Activated CD4-positive, alpha-beta T cell treated with anti-CD3 and anti-CD28 coated beads, Interleukin-2, amount 50 U/mL, for 1 hour (primary cell): ENCODE results near the gene NCOA6.
"Not testable (repeated sequence)": the region's sequence is repeated elsewhere in the genome, so short reads cannot be mapped to it uniquely, and the experiment has no call there.

Source experiments
- DNase-seq: peaks from one replicate; pipeline ENCODE4 v3.0.0-alpha.2; 2020

Gene NCOA6

DNA sequence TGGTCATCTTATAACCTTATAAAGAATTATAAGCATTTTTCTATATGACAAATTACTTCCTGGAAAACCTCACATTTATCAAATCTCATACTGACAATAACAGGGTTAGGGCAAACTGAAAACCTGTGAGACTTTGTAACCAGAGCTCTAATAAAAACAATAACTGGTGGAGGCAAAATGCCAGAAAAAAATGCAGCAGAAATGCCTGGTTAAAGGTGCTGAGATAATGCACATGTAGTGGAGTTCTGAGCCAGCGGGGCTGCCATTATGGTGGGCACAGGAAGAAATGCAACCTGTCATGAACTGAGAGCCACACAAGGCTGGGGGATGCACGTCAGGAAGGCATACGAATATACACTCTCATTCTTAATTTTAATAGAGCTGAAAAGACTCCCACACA lies 53.0 kb downstream of the NCOA6 start:
- no peak for DNase-seq

DNA sequence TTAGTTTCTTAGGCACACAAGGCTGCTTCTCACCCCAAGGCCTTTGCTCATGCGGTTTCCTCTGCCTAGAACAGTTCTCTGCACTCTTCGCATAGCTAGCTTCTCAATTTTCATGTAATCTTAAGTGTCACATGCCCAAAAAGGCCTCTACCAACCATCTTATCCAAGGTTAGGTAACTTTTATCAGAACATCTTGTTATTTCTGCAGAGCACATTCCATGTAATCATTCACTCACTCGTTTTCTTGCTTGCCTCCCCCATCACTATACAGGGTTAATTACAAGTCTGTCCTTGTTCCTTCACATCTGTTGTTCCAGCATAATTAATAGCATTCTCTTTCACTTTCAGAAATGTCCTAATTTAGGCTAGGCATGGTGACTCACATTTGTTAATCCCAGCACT lies 53.8 kb downstream of the NCOA6 start:
- DNase-seq = no peak

DNA sequence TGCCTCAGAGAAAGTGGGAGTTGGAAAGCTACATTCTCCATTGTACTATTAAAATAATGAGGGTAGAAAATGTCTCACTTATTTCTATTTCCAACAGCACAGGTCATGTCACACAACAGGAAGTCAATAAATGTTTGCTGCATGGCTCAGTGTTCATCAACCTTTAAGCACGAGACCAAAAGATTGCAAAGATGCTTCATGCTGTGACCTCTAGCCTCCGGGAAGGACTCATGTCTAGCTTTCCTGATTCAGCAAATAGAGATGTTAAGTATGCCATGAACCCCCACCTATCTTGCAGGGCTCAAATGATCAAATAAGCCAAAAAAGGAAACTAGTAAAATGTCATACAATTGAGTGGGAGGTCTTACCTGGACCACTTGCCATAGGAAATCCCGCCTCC lies 57.4 kb downstream of the NCOA6 start:
- no peak for DNase-seq

GRCh38 chr20:34762031-34762555 lies 63.4 kb downstream of the NCOA6 start:
- no peak for DNase-seq

GRCh38 chr20:34755367-34755766 lies 70.1 kb downstream of the NCOA6 start:
- DNase-seq = no peak

DNA sequence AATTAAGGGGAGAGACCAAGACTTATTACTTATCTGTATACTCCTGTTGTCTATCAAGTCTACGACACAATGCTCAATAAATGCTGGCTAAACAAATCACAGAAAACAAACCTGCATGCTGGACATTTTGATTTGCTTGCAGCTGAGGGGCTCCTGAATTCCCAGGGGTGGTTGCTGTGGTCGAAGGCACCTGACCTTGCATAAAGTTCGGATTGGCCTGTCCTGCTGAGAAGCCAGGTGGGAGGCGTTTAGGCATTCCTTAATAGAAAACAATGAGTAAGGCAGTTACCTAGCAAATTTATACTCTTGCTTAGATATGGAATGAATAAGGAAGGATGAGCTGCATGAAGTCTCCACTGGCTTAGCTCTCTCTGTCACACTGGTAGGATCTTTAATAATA lies 70.8 kb downstream of the NCOA6 start:
- DNase-seq = no peak

DNA sequence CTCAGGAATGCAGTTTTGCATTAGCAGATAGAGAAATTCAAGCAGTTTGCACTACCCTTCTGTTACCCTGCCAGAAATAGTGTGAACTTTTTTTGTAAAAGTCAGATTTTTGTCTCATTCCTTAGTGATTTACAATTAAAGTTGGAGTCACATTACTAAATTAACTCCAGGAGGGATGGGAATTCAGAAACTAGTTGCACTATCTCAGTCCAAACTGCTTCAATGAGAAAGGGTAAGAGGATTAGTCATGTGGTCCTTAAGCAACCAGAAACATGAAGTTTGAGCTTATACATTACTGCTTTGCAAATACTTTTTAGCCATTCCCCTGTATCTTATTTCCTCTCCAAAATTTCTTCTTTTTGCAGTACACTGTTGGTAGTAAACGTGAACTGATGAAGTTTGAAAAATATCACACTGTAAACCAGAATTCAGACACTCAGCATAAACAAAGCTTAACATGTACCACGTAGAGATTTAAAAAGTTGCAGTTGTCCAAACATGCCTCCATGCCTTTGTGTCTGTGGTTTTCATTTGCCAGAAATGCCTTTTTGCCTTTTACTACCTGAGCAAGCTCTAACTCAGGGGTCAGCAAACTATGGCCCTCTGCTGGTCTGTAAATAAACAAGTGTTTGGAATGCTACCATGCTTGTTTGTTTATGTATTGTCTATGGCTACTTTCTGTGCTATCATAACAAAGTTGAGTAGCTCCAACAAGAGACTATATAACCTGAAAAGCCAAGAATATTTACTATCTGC lies 71.6 kb downstream of the NCOA6 start:
- no peak for DNase-seq

DNA sequence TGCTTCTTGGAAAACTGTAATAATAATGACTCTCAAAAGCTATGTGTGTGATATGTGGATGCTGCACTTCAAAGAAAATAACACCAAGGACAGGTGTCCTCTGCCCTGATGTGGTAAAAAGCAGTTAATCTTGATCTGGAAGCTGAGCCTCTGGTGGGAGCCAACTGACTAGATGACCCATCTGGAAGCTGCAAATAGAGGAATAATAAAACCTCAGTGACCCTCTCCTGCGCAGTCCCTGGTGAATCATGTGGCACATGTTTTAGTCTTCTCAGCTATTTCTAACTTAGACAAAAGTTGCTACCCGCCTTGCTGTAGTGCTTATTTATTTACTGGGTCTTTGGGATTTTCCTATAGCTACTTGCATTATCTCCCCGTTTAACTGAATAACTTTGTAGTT lies 74.0 kb downstream of the NCOA6 start:
- DNase-seq = no peak

DNA sequence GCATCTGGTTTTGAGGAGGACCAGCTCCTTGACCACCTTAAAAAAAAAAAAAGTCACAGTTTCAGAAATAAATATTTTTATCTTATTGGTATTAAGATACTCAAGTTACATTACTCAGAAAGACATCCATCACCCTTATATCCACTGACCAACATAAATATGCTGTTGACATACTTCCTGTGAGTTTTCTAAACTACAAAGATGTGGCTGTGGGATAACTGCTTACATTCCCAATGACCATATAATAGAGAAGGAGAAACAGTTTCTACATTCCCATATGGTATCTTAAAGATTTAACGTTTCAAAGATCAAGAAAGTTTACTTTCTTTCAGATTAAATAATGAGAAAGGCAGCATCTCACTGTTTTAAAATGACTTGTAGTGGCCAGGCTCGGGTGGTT lies 75.0 kb downstream of the NCOA6 start:
- DNase-seq = no peak

DNA sequence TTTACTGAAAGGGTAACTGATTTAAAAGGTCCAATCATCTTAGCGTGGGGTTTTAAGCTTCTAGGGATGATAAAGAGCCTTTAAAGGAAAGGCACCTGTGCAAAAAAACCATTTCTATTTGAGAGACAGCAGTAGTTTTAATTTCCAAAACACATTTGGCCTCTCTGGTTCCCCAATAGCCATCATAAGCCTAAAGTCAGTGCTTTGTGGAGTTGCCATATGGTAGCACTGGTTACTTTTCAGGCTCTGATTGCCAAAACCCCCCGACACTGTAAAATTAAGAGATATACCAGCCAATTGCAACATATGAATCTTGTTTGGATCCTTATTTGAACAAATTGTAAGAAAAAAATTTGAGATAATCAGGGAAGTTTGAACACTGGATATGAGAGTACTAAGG lies 76.7 kb downstream of the NCOA6 start:
- no peak for DNase-seq

- no peak for DNase-seq
These were observed 78.0 kb downstream of the NCOA6 start for GRCh38 chr20:34747479-34747878.

DNA sequence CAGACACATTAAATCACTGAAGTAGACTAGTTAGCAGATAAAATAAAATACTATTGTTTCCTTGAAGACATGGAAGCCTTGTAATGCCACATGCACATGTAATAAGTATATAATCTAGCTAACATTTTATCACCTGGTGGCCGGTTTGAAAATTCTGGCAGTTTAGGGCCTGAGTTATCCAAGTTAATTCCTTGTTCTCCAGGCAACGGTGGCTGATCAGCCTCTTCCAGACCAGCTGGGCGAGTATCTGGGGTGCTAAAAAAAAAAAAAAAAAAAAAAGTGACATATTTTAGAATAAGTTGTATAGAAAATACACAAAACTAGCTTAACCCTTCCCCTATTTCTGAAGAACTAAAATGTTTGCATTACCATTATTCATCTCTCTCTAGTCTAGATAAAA lies 78.8 kb downstream of the NCOA6 start:
- no peak for DNase-seq

GRCh38 chr20:34744847-34745246 lies 80.6 kb downstream of the NCOA6 start:
- no peak for DNase-seq

DNA sequence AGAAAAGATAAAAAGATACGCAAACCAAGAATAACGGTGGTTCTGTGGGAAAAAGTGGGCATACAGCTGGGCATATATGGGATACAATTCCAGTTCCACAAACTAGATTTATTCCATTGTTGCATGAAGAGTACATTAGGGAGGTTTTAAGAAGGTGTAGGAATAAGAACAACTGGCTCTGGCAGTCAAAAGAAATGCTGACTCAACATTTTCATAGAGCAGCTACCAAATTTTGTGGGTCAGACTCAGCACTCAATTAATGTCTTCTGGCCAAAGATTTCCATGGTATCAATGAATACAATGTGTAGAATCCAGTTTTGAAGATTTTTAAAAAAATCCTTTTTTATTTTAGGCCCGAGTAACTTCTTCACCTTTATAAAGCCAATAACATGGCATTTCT lies 81.1 kb downstream of the NCOA6 start:
- DNase-seq = no peak

DNA sequence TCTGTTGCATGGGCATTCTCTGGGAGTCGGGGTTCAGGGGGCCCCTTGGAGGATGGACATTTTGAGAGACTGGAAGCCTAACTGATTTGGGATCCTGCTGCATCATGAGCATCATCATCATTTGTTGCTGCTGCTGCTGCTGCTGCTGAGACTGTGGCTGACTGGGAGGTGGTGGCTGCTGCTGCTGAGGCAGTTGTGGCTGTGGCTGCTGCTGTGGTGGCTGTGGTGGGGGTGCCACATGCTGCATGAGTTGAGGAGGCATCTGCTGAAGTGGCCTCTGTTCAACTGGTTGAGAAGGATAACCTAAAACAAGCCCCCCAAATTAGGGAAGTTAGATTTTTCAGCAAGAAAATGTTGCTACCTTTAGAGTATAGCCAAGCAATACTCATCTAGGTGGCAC lies 82.4 kb downstream of the NCOA6 start:
- DNase-seq = no peak

- DNase-seq = no peak
These were observed 89.2 kb downstream of the NCOA6 start for GRCh38 chr20:34736106-34736735.

DNA sequence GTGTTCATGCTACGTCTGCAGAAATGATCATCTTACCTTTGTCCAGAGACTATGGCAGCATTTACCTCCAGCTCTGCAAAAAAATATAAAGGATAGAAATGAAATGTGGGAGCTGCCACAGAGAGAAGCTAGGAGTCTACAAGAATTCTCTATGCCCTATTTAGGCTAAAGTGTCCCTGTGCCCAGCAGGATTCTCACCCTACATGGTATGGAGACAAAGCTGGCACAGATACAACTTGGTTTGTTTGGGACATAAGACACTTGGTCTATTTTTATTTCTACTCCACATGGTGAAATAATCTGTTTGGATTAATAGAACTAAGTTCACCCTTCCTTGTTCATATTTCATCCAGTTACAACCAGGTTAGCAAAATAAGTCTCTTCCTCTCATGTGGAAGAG lies 92.9 kb downstream of the NCOA6 start:
- DNase-seq = no peak

DNA sequence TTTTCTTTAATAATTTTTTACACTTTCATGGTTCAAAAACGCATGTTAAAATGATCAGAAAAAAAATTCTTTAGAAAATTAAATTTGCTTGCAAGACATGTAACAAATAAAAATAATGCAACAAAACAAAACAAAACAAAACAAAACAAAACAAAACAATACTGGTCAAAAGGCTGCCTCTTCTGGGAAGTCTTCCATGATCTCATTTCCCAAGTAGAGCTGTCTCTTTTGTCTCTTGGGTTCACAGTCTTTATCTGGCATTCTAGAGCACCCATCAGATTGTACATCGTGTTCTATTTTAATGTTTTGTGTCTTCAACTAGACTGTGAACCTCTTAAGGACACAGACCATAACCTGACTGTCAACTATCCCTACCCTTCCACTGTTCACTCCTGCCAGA lies 96.0 kb downstream of the NCOA6 start:
- no peak for DNase-seq

- DNase-seq = no peak
These were observed 101.3 kb downstream of the NCOA6 start for GRCh38 chr20:34724172-34724571.

- not testable (repeated sequence) for DNase-seq
These were observed 102.9 kb downstream of the NCOA6 start for GRCh38 chr20:34722560-34722959.

DNA sequence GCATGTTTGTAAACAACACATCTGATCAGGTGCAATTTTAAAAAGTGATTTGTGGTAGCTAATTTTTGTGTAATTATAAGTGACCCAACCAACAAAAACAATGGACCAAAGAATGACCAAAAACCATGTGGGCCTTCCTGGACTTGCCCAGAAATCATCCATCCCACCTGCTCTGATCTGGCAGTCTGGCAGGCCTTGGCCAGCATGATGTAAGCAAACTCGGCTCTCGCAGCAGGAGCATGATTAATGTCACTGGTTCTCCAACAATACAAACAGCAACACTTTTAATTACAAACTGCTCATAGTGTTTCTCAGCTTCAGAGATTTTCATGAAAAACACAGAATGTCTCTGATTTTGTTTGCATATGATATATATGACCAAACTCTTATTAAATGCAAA lies 105.2 kb downstream of the NCOA6 start:
- DNase-seq = no peak

DNA sequence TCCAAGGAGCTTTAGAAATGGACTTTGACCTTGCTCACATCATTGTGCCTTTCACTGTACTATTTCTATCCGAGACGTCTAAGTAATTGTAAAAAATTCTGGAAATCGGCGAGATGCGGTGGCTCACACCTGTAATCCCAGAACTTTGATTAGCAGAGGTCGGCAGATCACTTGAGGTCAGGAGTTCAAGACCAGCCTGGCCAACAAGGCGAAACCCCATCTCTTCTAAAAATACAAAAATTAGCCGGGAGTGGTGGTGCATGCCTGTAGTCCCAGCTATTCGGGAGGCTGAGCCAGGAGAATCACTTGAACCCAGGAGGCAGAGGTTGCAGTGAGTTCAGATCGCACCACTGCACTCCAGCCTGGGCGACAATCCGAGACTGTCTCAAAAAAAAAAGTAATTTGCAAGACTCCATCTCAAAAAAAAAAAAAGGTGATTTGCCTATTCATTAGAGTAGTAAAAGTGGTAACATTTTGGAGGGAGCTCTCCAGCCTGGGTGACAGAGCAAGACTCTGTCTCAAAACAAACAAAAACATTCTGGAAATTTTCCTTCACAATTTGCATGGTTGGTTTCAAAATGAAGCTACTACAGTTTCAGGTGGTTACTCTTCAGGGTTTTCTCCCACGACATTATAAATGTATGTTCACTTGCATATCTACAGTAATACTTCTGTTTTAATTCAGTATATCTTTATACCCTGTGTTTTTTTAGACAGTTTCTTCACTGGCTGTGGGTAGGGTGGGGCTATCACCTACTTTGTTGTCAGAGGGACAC lies 106.0 kb downstream of the NCOA6 start:
- DNase-seq = not testable (repeated sequence)

DNA sequence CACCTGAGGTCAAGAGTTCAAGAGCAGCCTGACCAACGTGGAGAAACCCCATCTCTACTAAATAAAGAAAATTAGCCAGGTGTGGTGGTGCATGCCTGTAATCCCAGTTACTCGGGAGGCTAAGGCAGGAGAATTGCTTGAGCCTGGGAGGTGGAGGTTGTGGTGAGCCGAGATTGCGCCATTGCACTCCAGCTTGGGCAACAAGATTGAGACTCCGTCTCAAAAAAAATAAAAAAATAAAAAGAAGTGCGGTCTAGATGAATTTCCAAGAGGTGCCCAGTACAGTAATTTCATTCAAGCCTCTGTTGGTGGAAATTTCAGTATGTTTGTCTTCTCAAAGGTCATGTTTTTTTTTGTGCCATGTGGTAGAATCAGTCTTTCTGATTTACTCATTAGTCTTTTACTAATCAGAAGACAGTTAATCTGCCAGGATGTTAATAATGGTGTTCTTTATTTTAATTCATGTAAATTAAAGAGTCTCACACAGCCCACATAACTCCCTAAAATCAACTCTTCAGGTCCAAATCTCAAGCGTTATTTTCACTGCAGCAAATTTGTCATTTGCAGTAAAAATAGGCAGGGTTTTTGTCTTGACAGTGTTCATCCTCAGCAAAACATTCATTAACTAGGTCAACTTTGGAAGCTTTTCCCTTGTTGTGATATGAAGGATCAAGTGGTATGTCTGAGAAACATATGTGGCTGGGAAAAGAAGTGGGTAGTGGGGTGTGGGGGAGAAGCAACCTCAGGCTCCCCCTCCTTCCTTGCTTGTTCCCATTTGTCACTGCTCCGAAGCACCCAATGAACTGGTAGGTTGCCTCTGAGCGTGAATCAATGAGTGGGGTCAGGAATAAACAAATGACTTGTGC lies 108.0 kb downstream of the NCOA6 start:
- DNase-seq = no peak
